BE2C (cell line): ENCODE results near the gene PRRT1B.

ENCODE experiments used
- DNase-seq: peaks from one replicate; pipeline ENCODE4 v3.0.0-alpha.2; 2020
- H3K27me3 ChIP-seq: fragments of 250-450 bp; sonication (Bioruptor Pico); 2 replicates; pipeline ENCODE4 v1.5.1; 2020; ENCODE audit warnings: mild to moderate bottlenecking
- H3K36me3 ChIP-seq: fragments of 250-450 bp; sonication (Bioruptor Pico); 2 replicates; pipeline ENCODE4 v1.5.1; 2020; ENCODE audit warnings: mild to moderate bottlenecking
- H3K4me1 ChIP-seq: fragments of 250-450 bp; sonication (Bioruptor Pico); 2 replicates; pipeline ENCODE4 v1.5.1; 2020
- H3K4me3 ChIP-seq: 2 replicates; pipeline ENCODE4 v1.5.1; 2011; ENCODE audit warnings: low read depth, low read length
- H3K9me3 ChIP-seq: fragments of 250-450 bp; sonication (Bioruptor Pico); 2 replicates; pipeline ENCODE4 v1.5.1; 2020
- TF ChIP-seq, protein P1 (sequence below): IDR thresholded peaks from 2 replicates; pipeline ENCODE4 v1.5.1; 2012; ENCODE audit warnings: mild to moderate bottlenecking, low read depth, low read length

Gene PRRT1B

GRCh38 chr9:131562032-131562959 lies 17.0 kb downstream of the PRRT1B start:
- DNase-seq: no peak
- no peak overlapping the region for H3K4me3 ChIP-seq

DNA sequence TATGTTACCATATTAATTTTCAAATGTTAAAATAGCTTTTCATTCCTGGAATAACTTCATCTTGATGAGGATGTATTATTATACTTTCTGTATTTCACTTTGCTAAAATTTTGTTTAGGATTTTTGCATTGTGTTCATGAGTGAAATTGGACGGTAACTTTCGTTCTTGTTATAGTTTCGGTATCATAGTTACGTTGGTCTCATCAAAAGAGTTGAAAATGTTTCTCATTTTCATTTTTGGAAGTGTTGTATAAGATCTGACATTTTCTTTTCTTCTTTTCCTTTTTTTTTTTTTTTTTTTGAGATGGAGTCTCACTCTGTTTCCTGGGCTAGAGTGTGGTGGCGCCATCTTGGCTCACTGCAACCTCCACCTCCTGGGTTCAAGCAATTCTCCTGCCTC lies 20.0 kb downstream of the PRRT1B start:
- no peak for DNase-seq
- H3K36me3 ChIP-seq: no peaks in the 10 kb centered on the region
- H3K9me3 ChIP-seq: no peaks in the 10 kb centered on the region
- no peaks in the 10 kb centered on the region for H3K4me1 ChIP-seq
- no peaks in the 10 kb centered on the region for H3K27me3 ChIP-seq
- TF ChIP-seq, protein P1, sequence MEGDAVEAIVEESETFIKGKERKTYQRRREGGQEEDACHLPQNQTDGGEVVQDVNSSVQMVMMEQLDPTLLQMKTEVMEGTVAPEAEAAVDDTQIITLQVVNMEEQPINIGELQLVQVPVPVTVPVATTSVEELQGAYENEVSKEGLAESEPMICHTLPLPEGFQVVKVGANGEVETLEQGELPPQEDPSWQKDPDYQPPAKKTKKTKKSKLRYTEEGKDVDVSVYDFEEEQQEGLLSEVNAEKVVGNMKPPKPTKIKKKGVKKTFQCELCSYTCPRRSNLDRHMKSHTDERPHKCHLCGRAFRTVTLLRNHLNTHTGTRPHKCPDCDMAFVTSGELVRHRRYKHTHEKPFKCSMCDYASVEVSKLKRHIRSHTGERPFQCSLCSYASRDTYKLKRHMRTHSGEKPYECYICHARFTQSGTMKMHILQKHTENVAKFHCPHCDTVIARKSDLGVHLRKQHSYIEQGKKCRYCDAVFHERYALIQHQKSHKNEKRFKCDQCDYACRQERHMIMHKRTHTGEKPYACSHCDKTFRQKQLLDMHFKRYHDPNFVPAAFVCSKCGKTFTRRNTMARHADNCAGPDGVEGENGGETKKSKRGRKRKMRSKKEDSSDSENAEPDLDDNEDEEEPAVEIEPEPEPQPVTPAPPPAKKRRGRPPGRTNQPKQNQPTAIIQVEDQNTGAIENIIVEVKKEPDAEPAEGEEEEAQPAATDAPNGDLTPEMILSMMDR: no peak
- H3K4me3 ChIP-seq: no peak overlapping the region

More at GRCh38 chr9:131562032-131562959, 17.0 kb downstream of the PRRT1B start:
- Histone ChIP-seq H3K9me3 (no peaks in the 10 kb centered on the region), H3K36me3 (no peaks in the 10 kb centered on the region), H3K27me3 (no peaks in the 10 kb centered on the region), H3K4me1 (no peaks in the 10 kb centered on the region)
- TF ChIP-seq, protein P1: no peak

DNA sequence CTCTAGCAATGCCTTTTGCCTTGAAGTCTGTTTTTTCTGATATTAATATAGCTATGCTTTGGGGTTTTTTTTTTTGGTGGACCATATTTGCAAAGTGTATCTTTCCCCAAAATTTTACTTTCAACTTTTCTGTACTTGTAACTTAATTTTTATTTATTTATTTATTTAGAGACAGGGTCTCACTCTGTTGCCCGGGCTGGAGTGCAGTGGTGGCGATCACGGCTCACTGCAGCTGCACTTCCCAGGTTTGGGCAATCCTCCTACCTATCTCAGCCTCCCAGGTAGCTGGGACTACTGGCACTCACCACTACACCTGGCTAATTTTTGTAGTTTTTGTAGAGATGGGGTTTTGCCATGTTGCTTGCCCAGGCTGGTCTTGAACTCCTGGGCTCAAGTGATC lies 20.8 kb downstream of the PRRT1B start:
- no peaks in the 10 kb centered on the region for H3K9me3 ChIP-seq
- no peaks in the 10 kb centered on the region for H3K36me3 ChIP-seq
- TF ChIP-seq, protein P1: no peak
- H3K27me3 ChIP-seq: no peaks in the 10 kb centered on the region
- no peak for DNase-seq
- H3K4me3 ChIP-seq: no peak overlapping the region
- H3K4me1 ChIP-seq: no peaks in the 10 kb centered on the region

DNA sequence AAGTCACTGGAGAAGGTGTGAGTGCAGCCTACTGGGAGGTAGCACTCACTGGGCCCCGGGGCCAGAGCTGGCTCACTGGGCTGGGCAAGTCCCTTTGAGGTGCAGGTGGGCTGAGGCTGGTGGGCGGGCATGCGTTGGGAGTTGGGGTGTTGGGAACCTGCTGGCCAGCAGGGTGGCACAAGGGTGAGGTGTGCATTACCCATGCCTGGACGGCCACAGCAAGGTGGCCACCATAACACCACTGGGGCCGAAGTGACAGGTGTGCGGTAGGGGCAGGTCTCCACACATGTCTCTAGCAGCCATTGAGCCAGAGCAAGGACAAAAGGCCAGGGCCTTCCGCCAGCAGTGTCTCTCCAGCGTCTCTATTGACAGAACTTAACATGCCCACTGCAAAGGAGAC lies 22.6 kb downstream of the PRRT1B start:
- Histone ChIP-seq H3K9me3 (no peaks in the 10 kb centered on the region), H3K27me3 (no peaks in the 10 kb centered on the region), H3K36me3 (no peaks in the 10 kb centered on the region), H3K4me1 (no peaks in the 10 kb centered on the region), H3K4me3 (no peak overlapping the region)
- DNase-seq: no peak
- TF ChIP-seq, protein P1: no peak

- H3K36me3 ChIP-seq: no peaks in the 10 kb centered on the region
- H3K27me3 ChIP-seq: no peaks in the 10 kb centered on the region
- H3K9me3 ChIP-seq: no peaks in the 10 kb centered on the region; the same call in 1 of the 2 replicates
- no peaks in the 10 kb centered on the region for H3K4me1 ChIP-seq
- no peak overlapping the region for H3K4me3 ChIP-seq
- no peak for DNase-seq
- TF ChIP-seq, protein P1: no peak
Measured at GRCh38 chr9:131574730-131575640, 29.7 kb downstream of the PRRT1B start.
